KOPT-K1 (cell line): ENCODE measurements around the gene TSEN2.
"Not testable (repeated sequence)": the region's sequence is repeated elsewhere in the genome, so short reads cannot be mapped to it uniquely, and the experiment has no call there.

Experiments
- H3K27ac ChIP-seq: fragments of 200-600 bp; sonication (generic); 2 replicates; pipeline ENCODE4 v1.5.1; 2016; ENCODE audit warnings: antibody characterized with exemption, mild to moderate bottlenecking, low read depth, low read length; ENCODE audit not compliant: poor library complexity, severe bottlenecking
- H3K36me3 ChIP-seq: fragments of 200-600 bp; sonication (generic); 2 replicates; pipeline ENCODE4 v1.5.1; 2017; ENCODE audit warnings: antibody characterized with exemption, mild to moderate bottlenecking, low read length, moderate library complexity; ENCODE audit not compliant: insufficient read depth
- H3K9me3 ChIP-seq: fragments of 200-600 bp; sonication (generic); 2 replicates; pipeline ENCODE4 v1.5.1; 2017; ENCODE audit warnings: antibody characterized with exemption, low read length, mild to moderate bottlenecking; ENCODE audit not compliant: insufficient read depth, poor library complexity, severe bottlenecking

Gene TSEN2

DNA sequence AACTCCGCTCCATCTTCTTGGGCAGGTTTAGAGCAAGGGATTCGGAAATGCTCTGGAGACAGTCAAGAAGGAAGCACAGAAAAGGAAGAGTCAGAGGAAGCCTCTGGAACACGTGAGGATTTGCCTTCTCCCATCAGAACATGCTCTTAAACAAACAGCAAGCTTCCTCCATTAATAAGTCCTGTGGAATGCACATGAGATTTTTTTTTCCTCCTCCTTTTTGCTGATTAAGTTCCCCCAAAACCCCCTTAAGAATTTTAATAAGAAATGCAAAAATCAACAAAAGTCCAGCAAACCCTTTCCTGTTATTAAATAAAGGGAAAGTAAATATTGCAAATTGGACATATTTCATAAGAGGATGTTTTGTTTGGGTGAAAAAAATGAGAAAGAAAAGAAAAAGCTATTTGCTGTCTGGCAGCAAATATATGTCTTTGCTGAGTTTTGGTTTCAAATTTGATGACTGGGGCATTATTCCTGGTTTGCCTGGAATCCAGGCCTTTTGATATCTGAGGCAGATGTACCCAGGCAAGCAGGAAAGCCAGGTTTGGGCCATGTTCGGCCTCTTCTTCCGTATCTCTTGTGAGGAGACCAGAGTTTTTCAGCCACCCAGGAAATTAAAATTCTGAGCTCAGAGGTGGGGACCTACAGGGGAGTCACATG, 7.9 kb upstream of the TSEN2 start:
- H3K36me3 ChIP-seq = no peaks in the 10 kb centered on the region
- no peak overlapping the region for H3K27ac ChIP-seq
- no peaks in the 10 kb centered on the region for H3K9me3 ChIP-seq

DNA sequence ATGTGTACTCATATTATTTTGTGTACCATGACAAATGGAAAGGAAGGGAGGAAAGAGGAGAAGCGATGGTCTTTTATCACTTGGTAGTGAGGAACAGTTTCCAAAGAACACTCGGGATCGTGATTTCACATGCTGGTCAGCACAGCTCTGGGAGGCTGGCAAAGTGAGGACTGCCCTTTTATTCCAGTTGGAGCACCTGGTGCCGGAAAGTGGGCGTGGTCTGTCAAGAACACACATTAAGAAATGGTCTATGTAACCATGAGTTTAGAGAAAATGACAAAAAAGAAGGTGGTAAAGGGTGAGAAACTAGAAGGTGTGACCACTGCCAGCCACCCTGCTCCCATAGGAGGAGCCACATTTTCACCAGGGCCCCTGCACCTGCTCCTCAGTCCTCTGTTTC, 7.0 kb upstream of the TSEN2 start:
- Histone ChIP-seq H3K9me3 (no peaks in the 10 kb centered on the region), H3K27ac (no peak overlapping the region), H3K36me3 (no peaks in the 10 kb centered on the region)

DNA sequence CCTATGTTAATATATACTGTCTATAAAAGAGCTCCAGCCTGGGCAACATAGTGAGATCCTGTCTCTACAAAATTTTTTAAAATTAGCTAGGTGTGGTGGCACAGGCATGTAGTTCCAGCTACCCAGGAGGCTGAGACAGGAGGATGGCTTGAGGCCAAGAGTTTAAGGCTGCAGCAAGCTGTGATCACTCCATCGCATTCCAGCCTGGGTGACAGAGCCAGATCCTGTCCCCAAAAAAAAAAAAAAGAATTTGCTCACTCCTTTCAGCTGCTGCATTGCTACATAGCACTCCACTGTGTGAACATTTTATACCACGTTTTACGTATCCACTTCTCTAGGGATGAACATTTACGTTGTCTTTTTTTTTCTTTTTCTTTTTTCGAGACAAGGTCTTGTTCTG, 6.0 kb upstream of the TSEN2 start:
- Histone ChIP-seq H3K36me3 (no peaks in the 10 kb centered on the region), H3K9me3 (no peaks in the 10 kb centered on the region), H3K27ac (no peak overlapping the region)

DNA sequence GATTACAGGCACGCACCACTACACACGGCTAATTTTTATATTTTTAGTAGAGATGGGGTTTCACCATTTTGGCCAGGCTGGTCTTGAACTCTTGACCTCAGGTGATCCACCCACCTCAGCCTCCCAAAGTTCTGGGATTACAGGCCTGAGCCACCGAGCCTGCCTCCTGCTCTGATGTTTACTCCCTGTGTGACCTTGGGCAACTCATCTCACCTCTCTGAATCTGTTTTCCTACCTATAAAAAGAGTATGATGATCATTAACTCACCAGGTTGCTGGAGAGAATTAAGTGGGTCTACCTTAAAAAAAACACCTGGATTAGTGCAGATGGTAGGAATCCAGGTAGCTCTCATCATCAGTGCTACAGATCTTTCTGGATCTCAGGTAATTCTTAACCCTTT, 5.1 kb upstream of the TSEN2 start:
- H3K9me3 ChIP-seq, H3K27ac ChIP-seq, H3K36me3 ChIP-seq: not testable (repeated sequence)

DNA sequence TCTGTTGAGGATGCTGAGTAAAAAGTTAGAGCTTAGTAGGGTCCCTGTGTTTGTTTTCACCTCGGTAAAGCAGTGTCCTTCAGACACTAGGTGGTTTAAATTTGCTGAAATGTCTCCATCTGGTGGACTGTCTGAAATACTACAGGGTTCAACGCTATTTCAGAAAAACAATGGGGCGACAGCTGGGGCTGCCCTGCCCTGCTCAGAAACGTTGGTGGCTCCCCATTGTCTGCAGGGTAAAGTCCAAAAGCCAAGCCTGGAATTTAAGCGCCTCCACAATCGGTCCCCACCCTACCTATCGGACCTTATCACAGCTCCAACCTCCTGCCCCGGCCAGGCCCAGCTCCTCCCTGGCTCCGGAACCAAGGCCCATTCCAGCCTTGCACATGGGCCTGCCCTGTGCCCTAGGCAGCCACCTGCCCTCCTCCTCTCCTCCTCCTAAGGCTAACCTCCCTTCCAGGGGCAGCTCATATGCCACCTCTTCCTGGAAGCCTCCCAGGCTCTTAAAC, 4.3 kb upstream of the TSEN2 start:
- no peak overlapping the region for H3K27ac ChIP-seq

DNA sequence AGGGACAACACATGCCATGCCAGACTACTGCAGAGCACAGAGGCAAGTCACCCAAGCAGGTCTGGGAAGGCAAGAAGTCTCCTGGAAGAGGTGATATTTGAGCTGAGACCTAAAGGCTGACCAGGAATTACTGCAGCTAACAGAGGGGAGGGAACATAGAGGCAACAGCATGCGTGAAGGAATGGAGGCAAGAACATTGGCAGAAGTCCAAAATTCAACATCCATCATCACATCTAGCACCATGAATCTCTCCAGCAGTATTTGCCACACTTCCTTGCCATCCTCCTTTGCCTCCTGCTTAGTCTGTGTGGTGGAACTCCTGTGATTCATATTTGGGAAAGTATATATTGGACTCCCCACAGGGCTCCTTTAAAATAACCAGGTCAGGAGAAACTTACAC, 870 bp upstream of the TSEN2 start:
- H3K9me3 ChIP-seq = no peaks in the 10 kb centered on the region
- no peaks in the 10 kb centered on the region for H3K36me3 ChIP-seq
- H3K27ac ChIP-seq = peak overlapping the region; percentile 63

More for the DNA sequence above, 4.3 kb upstream of the TSEN2 start:
- no peaks in the 10 kb centered on the region for H3K9me3 ChIP-seq
- no peaks in the 10 kb centered on the region for H3K36me3 ChIP-seq

DNA sequence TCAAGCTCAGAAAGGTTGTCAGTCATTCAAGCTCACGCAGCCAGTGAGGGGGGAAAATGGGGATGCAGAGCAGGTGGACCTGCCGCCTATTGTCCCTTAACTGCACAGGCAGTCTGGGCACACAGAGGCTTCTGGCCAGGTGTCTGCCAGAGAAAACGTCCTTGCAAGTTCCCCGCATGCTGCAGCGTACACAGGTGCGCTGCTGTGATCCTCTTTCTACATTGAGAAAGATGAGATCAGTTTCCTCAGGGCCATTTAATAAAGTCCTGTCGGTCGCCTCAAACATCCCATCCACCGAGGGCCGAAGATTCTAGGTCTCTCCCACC, 445 bp upstream of the TSEN2 start:
- peak overlapping the region; percentile 63 for H3K27ac ChIP-seq
- H3K9me3 ChIP-seq = no peaks in the 10 kb centered on the region
- H3K36me3 ChIP-seq = no peaks in the 10 kb centered on the region

DNA sequence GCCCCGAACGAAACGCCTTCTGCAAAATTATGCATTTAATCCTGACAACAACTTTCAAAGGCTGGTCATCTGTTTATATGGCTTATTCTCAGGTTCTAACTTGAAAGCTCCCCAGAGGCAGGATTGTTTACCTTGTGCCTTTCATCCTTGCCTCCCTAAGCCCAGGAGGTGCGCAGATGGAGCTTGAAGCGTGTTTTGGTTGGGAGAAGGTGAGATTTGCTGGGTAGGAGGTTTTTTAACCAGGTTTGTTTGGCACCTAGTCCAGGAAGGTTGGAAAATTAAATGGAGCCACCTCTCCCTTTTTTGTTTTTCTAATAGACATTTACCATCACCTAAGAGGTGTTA, 675 bp downstream of the TSEN2 start:
- Histone ChIP-seq H3K36me3 (peaks cover 5% of the 10 kb centered on the region), H3K27ac (peak overlapping the region; percentile 63), H3K9me3 (no peaks in the 10 kb centered on the region)

DNA sequence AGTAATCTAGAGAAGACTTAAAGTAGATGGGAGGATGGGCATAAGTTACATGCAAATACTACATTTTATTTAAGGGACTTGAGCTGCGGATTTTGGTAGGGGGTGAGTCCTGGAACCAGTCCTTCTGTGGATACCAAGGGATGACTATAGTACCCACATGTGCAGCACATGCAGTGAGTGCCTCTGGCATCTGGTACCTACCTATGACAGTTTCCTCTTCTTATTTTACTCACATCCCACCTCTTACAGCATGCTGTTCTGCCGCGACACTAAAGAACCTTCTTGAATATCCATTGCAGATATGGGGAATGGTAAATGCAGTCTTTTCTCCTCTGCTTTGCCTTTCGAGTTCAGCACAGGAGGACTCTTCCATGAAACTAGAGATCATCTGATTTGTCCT, 1.7 kb downstream of the TSEN2 start:
- H3K36me3 ChIP-seq = peaks cover 15% of the 10 kb centered on the region
- H3K9me3 ChIP-seq = no peaks in the 10 kb centered on the region
- no peak overlapping the region for H3K27ac ChIP-seq

DNA sequence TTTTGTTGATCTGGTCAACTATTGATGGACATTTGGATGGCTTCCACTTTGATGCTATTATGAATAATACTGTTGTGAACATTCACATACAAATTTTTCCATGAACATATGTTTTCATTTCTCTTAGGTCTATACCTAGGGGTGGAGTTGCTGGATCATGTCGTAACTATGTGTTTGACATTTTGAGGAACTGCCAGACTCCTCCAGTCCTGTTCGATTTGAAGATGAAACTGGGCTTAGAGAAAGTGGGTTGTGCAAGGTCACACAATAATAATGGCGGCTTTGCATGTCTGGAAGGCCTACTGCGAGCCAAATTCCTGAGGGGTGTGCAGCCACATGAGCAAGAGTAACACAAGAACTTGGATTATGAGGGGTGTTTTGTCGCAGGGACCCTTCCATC, 2.6 kb downstream of the TSEN2 start:
- Histone ChIP-seq H3K27ac (no peak overlapping the region), H3K9me3 (no peaks in the 10 kb centered on the region), H3K36me3 (peaks cover 24% of the 10 kb centered on the region)

DNA sequence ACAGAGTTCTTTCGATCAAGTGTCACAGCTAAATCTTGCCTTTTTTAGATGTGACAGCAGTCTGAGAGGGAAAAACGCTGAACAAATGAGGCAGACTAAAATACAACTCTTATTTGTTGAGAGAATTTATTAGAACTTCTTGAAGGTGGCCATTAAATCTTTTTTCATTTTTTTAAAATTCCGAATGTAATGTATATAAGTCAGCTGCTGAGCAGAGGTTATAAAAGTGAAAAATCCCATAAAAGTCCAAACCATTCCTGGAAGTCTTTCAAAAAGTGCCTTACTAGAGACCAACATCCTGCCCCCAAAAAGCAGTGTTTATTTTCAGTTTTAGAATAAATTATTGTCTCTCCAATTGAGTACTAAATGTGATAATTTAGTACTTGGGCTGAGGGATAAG, 3.1 kb downstream of the TSEN2 start:
- H3K27ac ChIP-seq = no peak overlapping the region
- peaks cover 28% of the 10 kb centered on the region for H3K36me3 ChIP-seq
- no peaks in the 10 kb centered on the region for H3K9me3 ChIP-seq

DNA sequence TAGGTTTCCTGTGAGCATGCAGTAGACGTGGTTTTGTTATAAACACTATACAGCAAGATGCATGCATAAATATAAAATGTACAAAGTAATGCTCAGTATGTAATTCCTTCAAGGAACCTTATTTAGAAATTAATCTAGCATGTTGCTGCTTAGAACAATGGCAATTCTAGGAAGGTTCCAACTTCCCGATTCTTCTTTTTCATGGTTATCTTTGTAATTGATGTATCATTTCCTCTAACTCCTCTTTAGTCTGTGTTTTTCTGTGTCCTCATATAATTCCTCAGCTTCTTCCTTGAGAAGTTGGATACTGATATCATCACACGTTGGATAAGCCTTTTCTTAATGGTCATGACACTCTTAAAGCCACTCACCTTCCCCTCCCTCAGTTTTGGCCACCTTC, 3.5 kb downstream of the TSEN2 start:
- no peak overlapping the region for H3K27ac ChIP-seq

DNA sequence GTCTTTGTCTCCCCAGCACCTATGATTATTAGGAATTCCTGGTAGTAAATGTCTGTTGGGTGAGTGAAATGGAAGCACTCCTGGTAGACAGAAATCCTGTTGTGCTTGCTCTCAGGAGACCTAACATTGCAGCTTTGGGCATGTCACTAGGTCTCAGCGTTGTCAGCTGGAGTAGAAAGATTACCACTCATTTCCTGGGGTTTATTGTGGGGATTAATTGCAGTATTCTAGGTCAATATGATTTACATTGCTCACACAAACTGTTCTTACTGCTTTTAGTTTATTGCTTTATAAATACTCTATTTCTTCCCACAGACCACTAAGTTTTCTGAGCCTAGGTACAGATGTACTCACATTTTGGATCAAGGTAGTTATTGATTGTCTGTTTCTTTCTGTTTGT, 5.1 kb downstream of the TSEN2 start:
- Histone ChIP-seq H3K27ac (no peak overlapping the region), H3K9me3 (no peaks in the 10 kb centered on the region), H3K36me3 (peaks cover 43% of the 10 kb centered on the region)

More for the DNA sequence above, 3.5 kb downstream of the TSEN2 start:
- H3K36me3 ChIP-seq = peaks cover 30% of the 10 kb centered on the region
- H3K9me3 ChIP-seq = no peaks in the 10 kb centered on the region

DNA sequence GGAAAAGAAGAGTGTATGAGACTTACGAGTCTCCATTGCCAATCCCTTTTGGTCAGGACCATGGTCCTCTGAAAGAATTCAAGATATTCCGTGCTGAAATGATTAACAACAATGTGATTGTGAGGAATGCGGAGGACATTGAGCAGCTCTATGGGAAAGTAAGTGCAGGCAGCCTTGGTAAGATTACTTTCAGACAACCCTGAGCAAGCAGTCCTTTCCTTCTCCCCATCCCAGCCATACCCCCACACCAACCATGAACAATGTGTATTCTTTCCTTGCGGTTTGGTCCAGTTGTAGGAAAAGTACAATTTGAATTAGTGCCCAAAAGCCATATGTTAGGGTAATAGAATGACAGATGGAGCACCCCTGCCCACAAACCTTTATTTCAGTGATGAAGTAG, 5.6 kb downstream of the TSEN2 start:
- Histone ChIP-seq H3K27ac (no peak overlapping the region), H3K36me3 (peaks cover 45% of the 10 kb centered on the region), H3K9me3 (no peaks in the 10 kb centered on the region)

DNA sequence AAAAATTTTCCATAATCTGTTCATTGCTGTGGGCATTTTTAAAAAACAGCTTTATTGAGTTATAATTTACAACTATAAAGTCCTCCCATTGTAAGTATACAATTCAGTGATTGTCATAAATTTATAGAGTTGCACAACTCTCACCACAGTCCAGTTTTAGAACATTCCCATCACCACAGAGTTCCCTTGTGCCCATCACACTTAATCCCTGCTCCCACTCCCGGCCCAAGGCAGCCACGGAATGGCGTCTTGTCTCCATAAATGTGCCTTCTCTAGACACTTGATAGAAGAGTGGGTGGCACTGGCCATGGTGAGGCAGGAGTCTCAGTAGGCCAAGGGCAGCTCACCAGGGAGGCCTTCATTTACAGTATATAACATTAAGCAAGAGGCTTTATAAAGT, 6.3 kb downstream of the TSEN2 start:
- no peak overlapping the region for H3K27ac ChIP-seq
- H3K9me3 ChIP-seq = no peaks in the 10 kb centered on the region
- peaks cover 50% of the 10 kb centered on the region for H3K36me3 ChIP-seq

DNA sequence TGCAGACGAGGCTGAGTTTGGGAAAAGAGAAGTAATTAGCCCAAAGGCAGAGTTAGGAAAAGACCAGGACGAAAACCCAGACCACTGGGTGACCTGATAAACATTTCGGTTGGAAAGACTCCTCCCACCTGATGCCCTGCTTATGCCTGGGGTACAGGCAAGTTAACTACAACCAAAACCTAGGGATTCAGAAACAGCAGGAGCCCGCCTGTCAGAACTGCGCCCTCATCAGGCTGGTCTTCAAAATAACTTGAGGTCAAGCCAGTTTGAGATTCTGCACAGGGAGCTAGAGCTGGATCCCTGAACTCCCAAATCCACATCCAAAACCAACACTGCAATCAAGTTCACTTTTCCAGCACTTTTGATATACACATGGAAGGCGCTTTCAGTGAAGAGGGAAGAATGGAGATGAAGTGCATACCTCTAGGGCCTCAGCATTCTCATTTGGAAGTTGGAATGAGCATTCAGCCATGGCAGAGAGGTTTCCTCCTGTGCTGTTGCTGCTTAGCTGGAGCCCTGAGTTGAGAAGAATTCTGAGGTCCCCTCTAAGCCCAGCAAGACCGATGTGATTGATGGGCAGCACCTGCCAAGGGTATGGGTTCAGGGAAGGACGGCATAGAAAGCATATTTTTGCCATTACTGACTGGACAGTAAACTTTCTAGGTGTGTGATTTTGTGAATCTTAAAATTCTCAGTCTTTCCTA, 11.6 kb downstream of the TSEN2 start:
- Histone ChIP-seq H3K9me3 (no peaks in the 10 kb centered on the region), H3K36me3 (peaks cover 89% of the 10 kb centered on the region), H3K27ac (no peak overlapping the region)
